Measurements from ENCODE around the gene COL27A1.

Gene COL27A1

DNA sequence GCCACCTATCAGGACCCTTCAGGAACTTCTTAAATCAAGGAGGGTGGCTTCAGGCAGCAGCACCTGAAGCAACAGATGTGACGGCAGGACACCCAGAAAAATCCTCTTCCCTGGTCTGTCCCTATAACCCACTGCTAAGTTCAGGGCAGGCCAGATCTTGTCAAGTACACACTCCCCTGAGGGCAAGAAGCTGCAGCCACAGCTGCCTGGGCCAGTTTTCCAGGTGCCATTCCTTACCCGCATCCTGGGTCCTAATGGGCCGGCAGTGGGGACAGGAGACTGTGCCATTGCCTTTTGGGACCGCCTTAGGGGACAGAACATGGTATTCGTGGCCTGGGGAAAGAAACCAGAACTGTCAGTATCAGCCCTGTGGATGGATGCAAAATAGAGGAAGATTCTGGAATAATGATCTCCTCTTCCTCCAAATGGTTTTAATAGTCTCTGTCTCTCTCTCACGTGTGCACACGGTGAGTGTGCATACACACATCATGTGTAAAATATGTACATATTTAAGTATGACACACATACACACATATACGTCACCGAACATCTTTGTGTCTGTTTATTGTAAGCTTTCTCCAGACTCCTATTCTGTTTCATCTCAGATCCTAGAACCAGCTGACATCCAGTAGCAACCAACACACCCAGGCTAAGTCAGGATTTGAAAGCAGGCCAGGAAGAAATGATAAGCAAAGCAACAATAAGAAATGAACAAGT lies 188.3 kb downstream of the COL27A1 start:
- Histone ChIP-seq H3K4me3 (replicated peaks; ENCODE audit: insufficient read depth, low read length) (no peak overlapping the region), H3K27me3 (ENCODE audit: insufficient read depth, poor library complexity, severe bottlenecking) (no peaks in the 10 kb centered on the region), H3K27ac (replicated peaks) (no peak overlapping the region)
- no peak for TF ChIP-seq POLR2AphosphoS5 (IDR thresholded peaks at IDR 0.05; ENCODE audit: low read depth)
- TF ChIP-seq, protein P1, sequence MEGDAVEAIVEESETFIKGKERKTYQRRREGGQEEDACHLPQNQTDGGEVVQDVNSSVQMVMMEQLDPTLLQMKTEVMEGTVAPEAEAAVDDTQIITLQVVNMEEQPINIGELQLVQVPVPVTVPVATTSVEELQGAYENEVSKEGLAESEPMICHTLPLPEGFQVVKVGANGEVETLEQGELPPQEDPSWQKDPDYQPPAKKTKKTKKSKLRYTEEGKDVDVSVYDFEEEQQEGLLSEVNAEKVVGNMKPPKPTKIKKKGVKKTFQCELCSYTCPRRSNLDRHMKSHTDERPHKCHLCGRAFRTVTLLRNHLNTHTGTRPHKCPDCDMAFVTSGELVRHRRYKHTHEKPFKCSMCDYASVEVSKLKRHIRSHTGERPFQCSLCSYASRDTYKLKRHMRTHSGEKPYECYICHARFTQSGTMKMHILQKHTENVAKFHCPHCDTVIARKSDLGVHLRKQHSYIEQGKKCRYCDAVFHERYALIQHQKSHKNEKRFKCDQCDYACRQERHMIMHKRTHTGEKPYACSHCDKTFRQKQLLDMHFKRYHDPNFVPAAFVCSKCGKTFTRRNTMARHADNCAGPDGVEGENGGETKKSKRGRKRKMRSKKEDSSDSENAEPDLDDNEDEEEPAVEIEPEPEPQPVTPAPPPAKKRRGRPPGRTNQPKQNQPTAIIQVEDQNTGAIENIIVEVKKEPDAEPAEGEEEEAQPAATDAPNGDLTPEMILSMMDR (IDR thresholded peaks at IDR 0.05; ENCODE audit: insufficient read depth, low read length): no peak
- no peak for TF ChIP-seq SPI1 (IDR thresholded peaks at IDR 0.05; ENCODE audit: borderline replicate concordance, low read depth)
- TF ChIP-seq GABPA (IDR thresholded peaks at IDR 0.05; ENCODE audit: low read depth): no peak
- no peak for DNase-seq (ENCODE audit: low read depth in 1 of 2, low spot score in 1 of 2)

DNA sequence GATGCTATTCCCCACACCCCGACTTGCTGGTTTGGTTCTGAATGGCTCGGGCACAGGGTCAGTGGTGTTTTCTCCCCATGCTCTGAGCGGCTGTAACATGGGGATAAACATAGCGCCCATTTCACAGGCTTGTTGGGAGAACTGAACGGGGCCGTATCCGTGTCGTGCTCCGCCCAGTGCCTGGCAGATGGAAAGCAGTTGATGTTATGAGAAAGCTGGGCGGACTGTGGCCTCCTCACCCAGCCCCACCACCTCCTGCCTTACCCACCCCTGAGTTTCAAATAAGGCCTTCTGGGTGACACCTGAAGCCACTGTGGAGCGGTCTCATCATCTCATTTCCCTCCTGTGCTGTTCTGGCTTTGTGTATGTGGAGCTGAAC lies 188.8 kb downstream of the COL27A1 start:
- Histone ChIP-seq H3K4me3 (replicated peaks; ENCODE audit: insufficient read depth, low read length) (no peak overlapping the region), H3K27ac (replicated peaks) (no peak overlapping the region), H3K27me3 (ENCODE audit: insufficient read depth, poor library complexity, severe bottlenecking) (no peaks in the 10 kb centered on the region)
- no peak for DNase-seq (ENCODE audit: low read depth in 1 of 2, low spot score in 1 of 2)
- TF ChIP-seq, protein P1 (IDR thresholded peaks at IDR 0.05; ENCODE audit: insufficient read depth, low read length): no peak
- TF ChIP-seq SPI1 (IDR thresholded peaks at IDR 0.05; ENCODE audit: borderline replicate concordance, low read depth): no peak
- TF ChIP-seq, protein P2, sequence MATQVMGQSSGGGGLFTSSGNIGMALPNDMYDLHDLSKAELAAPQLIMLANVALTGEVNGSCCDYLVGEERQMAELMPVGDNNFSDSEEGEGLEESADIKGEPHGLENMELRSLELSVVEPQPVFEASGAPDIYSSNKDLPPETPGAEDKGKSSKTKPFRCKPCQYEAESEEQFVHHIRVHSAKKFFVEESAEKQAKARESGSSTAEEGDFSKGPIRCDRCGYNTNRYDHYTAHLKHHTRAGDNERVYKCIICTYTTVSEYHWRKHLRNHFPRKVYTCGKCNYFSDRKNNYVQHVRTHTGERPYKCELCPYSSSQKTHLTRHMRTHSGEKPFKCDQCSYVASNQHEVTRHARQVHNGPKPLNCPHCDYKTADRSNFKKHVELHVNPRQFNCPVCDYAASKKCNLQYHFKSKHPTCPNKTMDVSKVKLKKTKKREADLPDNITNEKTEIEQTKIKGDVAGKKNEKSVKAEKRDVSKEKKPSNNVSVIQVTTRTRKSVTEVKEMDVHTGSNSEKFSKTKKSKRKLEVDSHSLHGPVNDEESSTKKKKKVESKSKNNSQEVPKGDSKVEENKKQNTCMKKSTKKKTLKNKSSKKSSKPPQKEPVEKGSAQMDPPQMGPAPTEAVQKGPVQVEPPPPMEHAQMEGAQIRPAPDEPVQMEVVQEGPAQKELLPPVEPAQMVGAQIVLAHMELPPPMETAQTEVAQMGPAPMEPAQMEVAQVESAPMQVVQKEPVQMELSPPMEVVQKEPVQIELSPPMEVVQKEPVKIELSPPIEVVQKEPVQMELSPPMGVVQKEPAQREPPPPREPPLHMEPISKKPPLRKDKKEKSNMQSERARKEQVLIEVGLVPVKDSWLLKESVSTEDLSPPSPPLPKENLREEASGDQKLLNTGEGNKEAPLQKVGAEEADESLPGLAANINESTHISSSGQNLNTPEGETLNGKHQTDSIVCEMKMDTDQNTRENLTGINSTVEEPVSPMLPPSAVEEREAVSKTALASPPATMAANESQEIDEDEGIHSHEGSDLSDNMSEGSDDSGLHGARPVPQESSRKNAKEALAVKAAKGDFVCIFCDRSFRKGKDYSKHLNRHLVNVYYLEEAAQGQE (IDR thresholded peaks at IDR 0.05; ENCODE audit: insufficient replicate concordance, low read depth): no peak
- no peak for TF ChIP-seq GABPA (IDR thresholded peaks at IDR 0.05; ENCODE audit: low read depth)
- TF ChIP-seq POLR2AphosphoS5 (IDR thresholded peaks at IDR 0.05; ENCODE audit: low read depth): no peak

DNA sequence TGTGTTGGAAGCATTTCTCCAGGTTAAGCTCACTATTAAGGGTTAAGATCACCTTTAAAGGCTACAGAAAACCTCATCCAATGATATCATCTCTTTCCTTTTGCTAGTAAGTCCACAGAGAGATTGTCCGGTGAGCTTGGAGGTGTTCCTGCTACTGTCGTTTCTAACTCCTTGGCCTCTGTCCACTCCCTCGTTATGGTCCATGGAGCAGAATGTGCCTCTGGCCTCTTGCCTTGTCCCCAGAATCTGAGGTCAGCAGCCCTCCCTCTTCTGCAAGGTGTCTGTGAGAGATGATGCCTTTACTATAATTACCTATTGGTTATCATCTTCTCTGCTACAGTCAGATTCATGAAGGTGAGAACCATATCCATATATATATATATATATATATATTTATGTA lies 189.4 kb downstream of the COL27A1 start:
- H3K27ac ChIP-seq (replicated peaks): no peak overlapping the region
- DNase-seq (ENCODE audit: low read depth in 1 of 2, low spot score in 1 of 2): no peak
- H3K4me3 ChIP-seq (replicated peaks; ENCODE audit: insufficient read depth, low read length): no peak overlapping the region
- no peak for TF ChIP-seq GABPA (IDR thresholded peaks at IDR 0.05; ENCODE audit: low read depth)
- TF ChIP-seq, protein P2 (IDR thresholded peaks at IDR 0.05; ENCODE audit: insufficient replicate concordance, low read depth): no peak
- no peak for TF ChIP-seq POLR2AphosphoS5 (IDR thresholded peaks at IDR 0.05; ENCODE audit: low read depth)
- no peak for TF ChIP-seq SPI1 (IDR thresholded peaks at IDR 0.05; ENCODE audit: borderline replicate concordance, low read depth)
- TF ChIP-seq, protein P1 (IDR thresholded peaks at IDR 0.05; ENCODE audit: insufficient read depth, low read length): no peak
- H3K27me3 ChIP-seq (ENCODE audit: insufficient read depth, poor library complexity, severe bottlenecking): no peaks in the 10 kb centered on the region
